HepG2 (cell line): ENCODE measurements around the gene ENO3. TPM values are rescaled to one million over a fixed set of nuclear protein-coding genes. Genes with fewer than 3 reads are reported as not detected.
A peak's percentile ranks its signal among the peaks of the same experiment; 100 is the strongest.

ENCODE experiments used
- ARNT2 ChIP-seq: sonication (generic); formaldehyde crosslinking; IDR thresholded peaks from 2 replicates; pipeline ENCODE4 v1.8.0; 2022; ENCODE audit warnings: mild to moderate bottlenecking, low read depth, missing genetic modification reagents, moderate library complexity
- HOXA5 ChIP-seq: sonication (generic); formaldehyde crosslinking; IDR thresholded peaks from 2 replicates; pipeline ENCODE4 v1.4.0; 2020; ENCODE audit warnings: missing genetic modification reagents
- IKZF4 ChIP-seq: sonication (generic); formaldehyde crosslinking; IDR thresholded peaks from 2 replicates; pipeline ENCODE4 v1.5.1; 2020; ENCODE audit warnings: borderline replicate concordance, mild to moderate bottlenecking, low read depth, missing genetic modification reagents; ENCODE audit errors: not compliant biosample characterization
- ISX ChIP-seq: sonication (generic); formaldehyde crosslinking; conservative IDR thresholded peaks from 2 replicates; pipeline ENCODE4 v1.5.0; 2020; ENCODE audit warnings: missing genetic modification reagents
- JUN ChIP-seq: sonication (generic); formaldehyde crosslinking; IDR thresholded peaks from 2 replicates; pipeline ENCODE4 v1.4.0; 2020; ENCODE audit warnings: mild to moderate bottlenecking, missing genetic modification reagents
- NR3C1 ChIP-seq: sonication (generic); formaldehyde crosslinking; IDR thresholded peaks from 2 replicates; pipeline ENCODE4 v1.4.0; 2020; ENCODE audit warnings: missing genetic modification reagents
- PTBP1 ChIP-seq: fragments of 200-400 bp; formaldehyde crosslinking; IDR thresholded peaks from 2 replicates; pipeline ENCODE4 v1.6.1; 2018; ENCODE audit warnings: low read length, low read depth; ENCODE audit not compliant: poor library complexity, severe bottlenecking
- RAD21 ChIP-seq: fragments of 450-650 bp; formaldehyde crosslinking; IDR thresholded peaks from 2 replicates; pipeline ENCODE4 v1.5.0; 2020; ENCODE audit warnings: mild to moderate bottlenecking
- RBAK ChIP-seq: sonication (generic); formaldehyde crosslinking; IDR thresholded peaks from 2 replicates; pipeline ENCODE4 v1.5.1; 2020; ENCODE audit warnings: mild to moderate bottlenecking, missing genetic modification reagents
- SALL1 ChIP-seq: sonication (generic); formaldehyde crosslinking; IDR thresholded peaks from 2 replicates; pipeline ENCODE4 v1.8.0; 2022; ENCODE audit warnings: mild to moderate bottlenecking, missing genetic modification reagents
- SSRP1 ChIP-seq: IDR thresholded peaks from 2 replicates; pipeline ENCODE4 v1.6.1; 2016; ENCODE audit warnings: control low read depth
- TFE3 ChIP-seq: IDR thresholded peaks from 2 replicates; pipeline ENCODE4 v1.6.1; 2016
- THAP8 ChIP-seq: sonication (generic); formaldehyde crosslinking; IDR thresholded peaks from 2 replicates; pipeline ENCODE4 v1.5.1; 2020; ENCODE audit warnings: missing genetic modification reagents, mild to moderate bottlenecking, borderline replicate concordance
- ZBTB1 ChIP-seq: sonication (generic); formaldehyde crosslinking; IDR thresholded peaks from 2 replicates; pipeline ENCODE4 v1.4.0; 2020; ENCODE audit warnings: missing genetic modification reagents, borderline replicate concordance
- ZBTB20 ChIP-seq: sonication (generic); formaldehyde crosslinking; IDR thresholded peaks from 2 replicates; pipeline ENCODE4 v1.8.1; 2023; ENCODE audit warnings: missing genetic modification reagents, low read depth, mild to moderate bottlenecking, borderline replicate concordance
- ZBTB8A ChIP-seq: sonication (generic); formaldehyde crosslinking; IDR thresholded peaks from 2 replicates; pipeline ENCODE4 v1.4.0; 2020; ENCODE audit warnings: mild to moderate bottlenecking, low read depth, missing genetic modification reagents, borderline replicate concordance
- ZNF362 ChIP-seq: sonication (generic); formaldehyde crosslinking; IDR thresholded peaks from 2 replicates; pipeline ENCODE4 v1.4.0; 2020; ENCODE audit warnings: missing genetic modification reagents, mild to moderate bottlenecking, borderline replicate concordance
- ZNF550 ChIP-seq: sonication (generic); formaldehyde crosslinking; IDR thresholded peaks from 2 replicates; pipeline ENCODE4 v1.4.0; 2020; ENCODE audit warnings: mild to moderate bottlenecking, missing genetic modification reagents, borderline replicate concordance
- ZNF672 ChIP-seq: sonication (generic); formaldehyde crosslinking; IDR thresholded peaks from 2 replicates; pipeline ENCODE4 v1.8.1; 2022; ENCODE audit warnings: missing genetic modification reagents
- polyA plus RNA-seq, 8 experiments: library from polyadenylated mRNA; depleted of rRNA in 3 of 8; stranded (reverse) in 7 of 8; unstranded in 1 of 8; fragments of >200 nt; fragmentation: Illumina TruSeq in 4 of 8; extraction: Trizol in 4 of 8; gene quantifications; 2 replicates each; pipeline versions ENCODE4 v1.2.1 to v1.2.3, GENCODE V29; 2011 to 2016; ENCODE audit warnings: low read depth in 4 of 8, missing spikeins in 1 of 8, mixed read lengths in 1 of 8; ENCODE audit not compliant: insufficient read depth in 1 of 8
- total RNA-seq, 5 experiments: library from RNA; depleted of rRNA; stranded (reverse); fragments of >200 nt; fragmentation: Illumina TruSeq; extraction: Trizol; gene quantifications; 2 replicates each; pipeline ENCODE4 v1.2.3, GENCODE V29; 2016; ENCODE audit warnings: low read depth in 1 of 5
- TF ChIP-seq, protein P1 (sequence below): sonication (generic); formaldehyde crosslinking; IDR thresholded peaks from 2 replicates; pipeline ENCODE4 v1.4.0; 2020; ENCODE audit warnings: missing genetic modification reagents
- TF ChIP-seq, protein P2 (sequence below): sonication (generic); formaldehyde crosslinking; IDR thresholded peaks from 2 replicates; pipeline ENCODE4 v1.5.0; 2020; ENCODE audit warnings: mild to moderate bottlenecking, missing genetic modification reagents, moderate library complexity

Gene ENO3
- total and polyA plus RNA-seq, 2 of the 13 experiments (the other 11 are each of a cell fraction or from before 2014, with no cell fraction given), result 59.8 to 69.8 TPM

DNA sequence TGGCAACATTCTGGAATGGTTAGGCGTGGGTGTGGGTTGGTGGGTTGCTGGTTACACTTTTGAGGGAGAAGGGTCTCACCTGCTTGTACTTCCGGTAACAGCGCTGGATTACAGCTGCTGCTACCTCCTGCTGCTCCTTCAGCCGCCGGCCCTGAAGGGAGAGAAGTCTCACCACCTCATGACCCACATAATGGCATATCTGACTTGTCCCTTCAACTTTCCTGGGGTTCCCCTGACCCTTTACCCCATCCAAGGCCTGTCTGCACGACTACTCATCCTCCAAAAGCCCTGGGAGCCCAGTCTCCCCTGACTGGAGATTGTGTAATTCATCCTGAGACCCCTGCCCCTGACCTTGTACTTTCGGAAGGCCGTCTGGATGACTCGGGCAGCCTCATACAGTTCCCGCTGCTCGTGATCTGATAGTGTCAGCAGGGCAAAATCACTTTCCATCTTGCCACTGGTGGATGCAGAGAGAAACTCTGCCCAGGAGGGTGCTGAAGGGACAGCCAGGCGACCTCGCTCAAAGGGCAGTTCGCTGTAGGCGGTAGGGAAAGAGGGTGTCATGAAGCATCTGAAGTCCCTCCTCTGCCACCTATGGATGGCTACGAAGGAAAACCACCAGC is 18.7 kb downstream of the ENO3 start (continued):
- TF ChIP-seq ZNF362 (CRISPR knock-in tag), result no peak
- TF ChIP-seq ZBTB8A, result no peak
- TF ChIP-seq TFE3 (CRISPR knock-in tag), result no peak
- TF ChIP-seq SALL1 (CRISPR knock-in tag), result no peak
- TF ChIP-seq ARNT2 (CRISPR knock-in tag), result no peak
- no peak for TF ChIP-seq NR3C1
- TF ChIP-seq JUN (CRISPR knock-in tag), result no peak
- TF ChIP-seq, protein P1, sequence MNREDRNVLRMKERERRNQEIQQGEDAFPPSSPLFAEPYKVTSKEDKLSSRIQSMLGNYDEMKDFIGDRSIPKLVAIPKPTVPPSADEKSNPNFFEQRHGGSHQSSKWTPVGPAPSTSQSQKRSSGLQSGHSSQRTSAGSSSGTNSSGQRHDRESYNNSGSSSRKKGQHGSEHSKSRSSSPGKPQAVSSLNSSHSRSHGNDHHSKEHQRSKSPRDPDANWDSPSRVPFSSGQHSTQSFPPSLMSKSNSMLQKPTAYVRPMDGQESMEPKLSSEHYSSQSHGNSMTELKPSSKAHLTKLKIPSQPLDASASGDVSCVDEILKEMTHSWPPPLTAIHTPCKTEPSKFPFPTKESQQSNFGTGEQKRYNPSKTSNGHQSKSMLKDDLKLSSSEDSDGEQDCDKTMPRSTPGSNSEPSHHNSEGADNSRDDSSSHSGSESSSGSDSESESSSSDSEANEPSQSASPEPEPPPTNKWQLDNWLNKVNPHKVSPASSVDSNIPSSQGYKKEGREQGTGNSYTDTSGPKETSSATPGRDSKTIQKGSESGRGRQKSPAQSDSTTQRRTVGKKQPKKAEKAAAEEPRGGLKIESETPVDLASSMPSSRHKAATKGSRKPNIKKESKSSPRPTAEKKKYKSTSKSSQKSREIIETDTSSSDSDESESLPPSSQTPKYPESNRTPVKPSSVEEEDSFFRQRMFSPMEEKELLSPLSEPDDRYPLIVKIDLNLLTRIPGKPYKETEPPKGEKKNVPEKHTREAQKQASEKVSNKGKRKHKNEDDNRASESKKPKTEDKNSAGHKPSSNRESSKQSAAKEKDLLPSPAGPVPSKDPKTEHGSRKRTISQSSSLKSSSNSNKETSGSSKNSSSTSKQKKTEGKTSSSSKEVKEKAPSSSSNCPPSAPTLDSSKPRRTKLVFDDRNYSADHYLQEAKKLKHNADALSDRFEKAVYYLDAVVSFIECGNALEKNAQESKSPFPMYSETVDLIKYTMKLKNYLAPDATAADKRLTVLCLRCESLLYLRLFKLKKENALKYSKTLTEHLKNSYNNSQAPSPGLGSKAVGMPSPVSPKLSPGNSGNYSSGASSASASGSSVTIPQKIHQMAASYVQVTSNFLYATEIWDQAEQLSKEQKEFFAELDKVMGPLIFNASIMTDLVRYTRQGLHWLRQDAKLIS, result no peak
- TF ChIP-seq RAD21 (CRISPR knock-in tag), result no peak
- no peak for TF ChIP-seq ZNF672 (CRISPR knock-in tag)
- peak; percentile 68; the same call in 1 of the 2 replicates for TF ChIP-seq SSRP1 (CRISPR knock-in tag)
- TF ChIP-seq, protein P2, sequence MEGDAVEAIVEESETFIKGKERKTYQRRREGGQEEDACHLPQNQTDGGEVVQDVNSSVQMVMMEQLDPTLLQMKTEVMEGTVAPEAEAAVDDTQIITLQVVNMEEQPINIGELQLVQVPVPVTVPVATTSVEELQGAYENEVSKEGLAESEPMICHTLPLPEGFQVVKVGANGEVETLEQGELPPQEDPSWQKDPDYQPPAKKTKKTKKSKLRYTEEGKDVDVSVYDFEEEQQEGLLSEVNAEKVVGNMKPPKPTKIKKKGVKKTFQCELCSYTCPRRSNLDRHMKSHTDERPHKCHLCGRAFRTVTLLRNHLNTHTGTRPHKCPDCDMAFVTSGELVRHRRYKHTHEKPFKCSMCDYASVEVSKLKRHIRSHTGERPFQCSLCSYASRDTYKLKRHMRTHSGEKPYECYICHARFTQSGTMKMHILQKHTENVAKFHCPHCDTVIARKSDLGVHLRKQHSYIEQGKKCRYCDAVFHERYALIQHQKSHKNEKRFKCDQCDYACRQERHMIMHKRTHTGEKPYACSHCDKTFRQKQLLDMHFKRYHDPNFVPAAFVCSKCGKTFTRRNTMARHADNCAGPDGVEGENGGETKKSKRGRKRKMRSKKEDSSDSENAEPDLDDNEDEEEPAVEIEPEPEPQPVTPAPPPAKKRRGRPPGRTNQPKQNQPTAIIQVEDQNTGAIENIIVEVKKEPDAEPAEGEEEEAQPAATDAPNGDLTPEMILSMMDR (CRISPR knock-in tag), result peak; percentile 45
- TF ChIP-seq ZBTB1 (CRISPR knock-in tag), result no peak
- TF ChIP-seq RBAK (CRISPR knock-in tag), result no peak
- no peak for TF ChIP-seq ZBTB20 (CRISPR knock-in tag)
- TF ChIP-seq PTBP1, result no peak
- 0 out of 2 replicates have a peak, but pooled peaks have one; percentile 25 for TF ChIP-seq HOXA5 (CRISPR knock-in tag)
- TF ChIP-seq ZNF550, result no peak
- TF ChIP-seq ISX (CRISPR knock-in tag), result no peak
- TF ChIP-seq THAP8 (CRISPR knock-in tag), result no peak
- TF ChIP-seq IKZF4 (CRISPR knock-in tag), result no peak
